ENCODE measurements around the gene HOXB2. TPM values are rescaled to one million over a fixed set of nuclear protein-coding genes. Genes with fewer than 3 reads are reported as not detected.
A peak's percentile ranks its signal among the peaks of the same experiment; 100 is the strongest.
"Not testable (repeated sequence)": the region's sequence is repeated elsewhere in the genome, so short reads cannot be mapped to it uniquely, and the experiment has no call there.

HOXB2 gene
- total RNA-seq, 1 donor from 2014 or later = 2.5 TPM

- ATAC-seq (no peak), DNase-seq (ENCODE audit: missing footprints) (no peak)
- intact Hi-C loops (cut with DNase I) = no loop called here
These were observed 1.4 kb upstream of the HOXB2 start for GRCh38 chr17:48546137-48546923.

GRCh38 chr17:48545539-48545938, 630 bp upstream of the HOXB2 start:
- ATAC-seq (no peak), DNase-seq (ENCODE audit: missing footprints) (no peak)
- intact Hi-C loops (cut with DNase I) = no loop called here

GRCh38 chr17:48544349-48545021, 424 bp downstream of the HOXB2 start:
- peak; percentile 62 for ATAC-seq
- intact Hi-C loops (cut with DNase I) = no loop called here
- peak; percentile 90 for DNase-seq (ENCODE audit: missing footprints)

- intact Hi-C loops (cut with DNase I) = no loop called here
- no peak for DNase-seq (ENCODE audit: missing footprints)
- ATAC-seq = peak; percentile 10
These were observed 1.0 kb downstream of the HOXB2 start for GRCh38 chr17:48543854-48544348.

- intact Hi-C loops (cut with DNase I) = no loop called here
- ATAC-seq (peak; percentile 22), DNase-seq (ENCODE audit: missing footprints) (no peak)
These were observed 1.6 kb downstream of the HOXB2 start for GRCh38 chr17:48543107-48543853.

GRCh38 chr17:48542698-48543106, 2.2 kb downstream of the HOXB2 start:
- ATAC-seq (no peak), DNase-seq (ENCODE audit: missing footprints) (no peak)
- intact Hi-C loops (cut with DNase I) = no loop called here

GRCh38 chr17:48542114-48542656, 2.7 kb downstream of the HOXB2 start:
- ATAC-seq = no peak
- no peak for DNase-seq (ENCODE audit: missing footprints)
- intact Hi-C loops (cut with DNase I) = no loop called here

- peak; percentile 81 for ATAC-seq
- intact Hi-C loops (cut with DNase I) = loop anchor here (1.0 kb wide), 1 partner anchor 39 kb away; no protein-coding TSS in a partner anchor
- DNase-seq (ENCODE audit: missing footprints) = peak; percentile 85
These were observed 3.3 kb downstream of the HOXB2 start for GRCh38 chr17:48541577-48542113.

GRCh38 chr17:48541036-48541576, 3.8 kb downstream of the HOXB2 start:
- no peak for DNase-seq (ENCODE audit: missing footprints)
- no peak for ATAC-seq
- intact Hi-C loops (cut with DNase I) = loop anchor here (1.0 kb wide), 1 partner anchor 39 kb away; no protein-coding TSS in a partner anchor

GRCh38 chr17:48540213-48540612, 4.7 kb downstream of the HOXB2 start:
- intact Hi-C loops (cut with DNase I) = no loop called here
- no peak for ATAC-seq
- no peak for DNase-seq (ENCODE audit: missing footprints)

GRCh38 chr17:48539177-48539576, 5.7 kb downstream of the HOXB2 start:
- no peak for DNase-seq (ENCODE audit: missing footprints)
- intact Hi-C loops (cut with DNase I) = no loop called here
- ATAC-seq = no peak

GRCh38 chr17:48537316-48537715, 7.6 kb downstream of the HOXB2 start:
- ATAC-seq (no peak), DNase-seq (ENCODE audit: missing footprints) (no peak)
- intact Hi-C loops (cut with DNase I) = no loop called here

- ATAC-seq; DNase-seq (ENCODE audit: missing footprints); intact Hi-C loops (cut with DNase I): not testable (repeated sequence)
These were observed 8.9 kb downstream of the HOXB2 start for GRCh38 chr17:48535793-48536559.

- intact Hi-C loops (cut with DNase I) = no loop called here
- DNase-seq (ENCODE audit: missing footprints) (no peak), ATAC-seq (no peak)
These were observed 12.6 kb downstream of the HOXB2 start for GRCh38 chr17:48532261-48532660.

GRCh38 chr17:48530887-48531272, 14.0 kb downstream of the HOXB2 start, which contains the start of gene HOXB1:
TSS of gene HOXB1 (minus strand) at chr17:48531011. CDS start at chr17:48530904, 107 bp downstream.
- intact Hi-C loops (cut with DNase I) = no loop called here
- ATAC-seq = no peak
- no peak for DNase-seq (ENCODE audit: missing footprints)

GRCh38 chr17:48530208-48530886, 14.6 kb downstream of the HOXB2 start:
- DNase-seq (ENCODE audit: missing footprints) (peak; percentile 68), ATAC-seq (no peak)
- intact Hi-C loops (cut with DNase I) = no loop called here

- no peak for ATAC-seq
- intact Hi-C loops (cut with DNase I) = no loop called here
- DNase-seq (ENCODE audit: missing footprints) = no peak
These were observed 15.3 kb downstream of the HOXB2 start for GRCh38 chr17:48529683-48530009.
